Sigmoid colon (tissue), 7 donors: ENCODE measurements around the gene ZDHHC13. TPM values are rescaled to one million over a fixed set of nuclear protein-coding genes. Genes with fewer than 3 reads are reported as not detected.

Experiments
- DNase-seq: peaks from one replicate; pipeline ENCODE4 v3.0.0-alpha.2; 2019
- H3K27ac ChIP-seq, 4 donors: fragments of 200-600 bp; sonication (generic); one replicate each; pipeline ENCODE4 v1.5.1; 2016 to 2019; ENCODE audit warnings: mild to moderate bottlenecking in 1 of 4
- H3K27me3 ChIP-seq, 3 donors: fragments of 200-600 bp; sonication (generic); one replicate each; pipeline ENCODE4 v1.5.1; 2019; ENCODE audit warnings: mild to moderate bottlenecking in 1 of 3
- H3K36me3 ChIP-seq, 4 donors: fragments of 200-600 bp; sonication (generic); one replicate each; pipeline ENCODE4 v1.5.1; 2016 to 2019
- H3K4me1 ChIP-seq, 4 donors: fragments of 200-600 bp; sonication (generic); one replicate each; pipeline ENCODE4 v1.5.1; 2017 to 2019
- H3K4me3 ChIP-seq, 4 donors: fragments of 200-600 bp; sonication (generic); one replicate each; pipeline ENCODE4 v1.5.1; 2017 to 2019; ENCODE audit warnings: mild to moderate bottlenecking in 2 of 4, moderate library complexity in 1 of 4
- H3K9me3 ChIP-seq, 4 donors: fragments of 200-600 bp in 3 of 4; sonication (generic) in 3 of 4; one replicate each; pipeline versions ENCODE4 v1.5.1 to v1.6.1; 2013 to 2019
- EP300 ChIP-seq, 4 donors: sonication (generic); formaldehyde crosslinking; IDR thresholded peaks; one replicate each; pipeline ENCODE4 v1.6.1; 2017; ENCODE audit warnings: antibody characterized with exemption in 4 of 4
- POLR2A ChIP-seq, 2 donors: fragments of 450-650 bp; IDR thresholded peaks; one replicate each; pipeline ENCODE4 v1.6.1; 2016; ENCODE audit warnings: antibody characterized with exemption in 2 of 2, mild to moderate bottlenecking in 2 of 2, moderate library complexity in 2 of 2
- POLR2AphosphoS5 ChIP-seq, 4 donors: sonication (generic); formaldehyde crosslinking; IDR thresholded peaks; one replicate each; pipeline ENCODE4 v1.6.1; 2017; ENCODE audit warnings: antibody characterized with exemption in 4 of 4
- WGBS, 2 donors: extraction: QIAGEN DNeasy Blood & Tissue Kit; methylation state at CpG; one replicate each; pipeline ENCODE4 v1.1.7; 2013; 5-methylcytosine and 5-hydroxymethylcytosine counted together
- intact Hi-C: fragments of 100-400 bp; cut with DNase I; formaldehyde crosslinking; loops from one replicate; pipeline ENCODE4 v1.15.1; 2023
- polyA plus RNA-seq, 3 donors: library from polyadenylated mRNA; stranded (reverse); fragments of 200-250 nt; gene quantifications; one replicate each; pipeline ENCODE4 v1.2.3, GENCODE V29; 2013
- total RNA-seq, 4 donors: library from RNA; depleted of rRNA; stranded (reverse); fragments of >200 nt; gene quantifications; one replicate each; pipeline ENCODE4 v1.1.0, GENCODE V29; 2016
- TF ChIP-seq, protein P1 (sequence below), 4 experiments: fragments of 450-650 bp in 3 of 4; fragments of 200-600 bp in 1 of 4; IDR thresholded peaks; one replicate each; pipeline ENCODE4 v1.5.1; 2016 to 2019; ENCODE audit warnings: antibody characterized with exemption in 4 of 4, mild to moderate bottlenecking in 3 of 4, moderate library complexity in 2 of 4
- donor health status: healthy with polysubstance abuse.
- donor health status: Bipolar disorder and iron deficiency.
- donor health status: healthy.

ZDHHC13 gene
- total and polyA plus RNA-seq, 7 donors: 6.6 to 18.4 (median 7.5) TPM

GRCh38 chr11:19089421-19089820 is 27.5 kb upstream of the ZDHHC13 start:
- Histone ChIP-seq H3K4me1 (no peaks in the 10 kb centered on the region), H3K4me3 (no peak overlapping the region), H3K27ac (no peak overlapping the region), H3K36me3 (no peaks in the 10 kb centered on the region), H3K9me3 (no peaks in the 10 kb centered on the region), H3K27me3 (no peaks in the 10 kb centered on the region)
- DNase-seq: no peak
- intact Hi-C loops: no loop called here
- TF ChIP-seq POLR2A (IDR thresholded peaks at IDR 0.05) (no peak), EP300 (IDR thresholded peaks at IDR 0.05) (no peak), POLR2AphosphoS5 (IDR thresholded peaks at IDR 0.05) (no peak)
- TF ChIP-seq, protein P1, sequence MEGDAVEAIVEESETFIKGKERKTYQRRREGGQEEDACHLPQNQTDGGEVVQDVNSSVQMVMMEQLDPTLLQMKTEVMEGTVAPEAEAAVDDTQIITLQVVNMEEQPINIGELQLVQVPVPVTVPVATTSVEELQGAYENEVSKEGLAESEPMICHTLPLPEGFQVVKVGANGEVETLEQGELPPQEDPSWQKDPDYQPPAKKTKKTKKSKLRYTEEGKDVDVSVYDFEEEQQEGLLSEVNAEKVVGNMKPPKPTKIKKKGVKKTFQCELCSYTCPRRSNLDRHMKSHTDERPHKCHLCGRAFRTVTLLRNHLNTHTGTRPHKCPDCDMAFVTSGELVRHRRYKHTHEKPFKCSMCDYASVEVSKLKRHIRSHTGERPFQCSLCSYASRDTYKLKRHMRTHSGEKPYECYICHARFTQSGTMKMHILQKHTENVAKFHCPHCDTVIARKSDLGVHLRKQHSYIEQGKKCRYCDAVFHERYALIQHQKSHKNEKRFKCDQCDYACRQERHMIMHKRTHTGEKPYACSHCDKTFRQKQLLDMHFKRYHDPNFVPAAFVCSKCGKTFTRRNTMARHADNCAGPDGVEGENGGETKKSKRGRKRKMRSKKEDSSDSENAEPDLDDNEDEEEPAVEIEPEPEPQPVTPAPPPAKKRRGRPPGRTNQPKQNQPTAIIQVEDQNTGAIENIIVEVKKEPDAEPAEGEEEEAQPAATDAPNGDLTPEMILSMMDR (IDR thresholded peaks at IDR 0.05): no peak
- WGBS, 2 donors: 88 to 91% methylated on average over 5 of the region's 5 CpGs

GRCh38 chr11:19091366-19091765 is 25.6 kb upstream of the ZDHHC13 start:
- Histone ChIP-seq H3K4me3 (no peak overlapping the region), H3K4me1 (no peaks in the 10 kb centered on the region), H3K27ac (no peak overlapping the region), H3K27me3 (peaks cover 0 to 6% (median 0%) of the 10 kb centered on the region in 3 donors), H3K36me3 (no peaks in the 10 kb centered on the region), H3K9me3 (no peaks in the 10 kb centered on the region)
- TF ChIP-seq POLR2AphosphoS5 (IDR thresholded peaks at IDR 0.05) (no peak), POLR2A (IDR thresholded peaks at IDR 0.05) (no peak), EP300 (IDR thresholded peaks at IDR 0.05) (no peak)
- TF ChIP-seq, protein P1 (IDR thresholded peaks at IDR 0.05): no peak
- DNase-seq: no peak
- WGBS, 2 donors: 76 to 85% methylated on average over 1 of the region's 1 CpG
- intact Hi-C loops: no loop called here

GRCh38 chr11:19092342-19092741 is 24.6 kb upstream of the ZDHHC13 start:
- 72 to 84% methylated on average over 3 of the region's 3 CpGs for WGBS, 2 donors
- Histone ChIP-seq H3K4me1 (no peaks in the 10 kb centered on the region), H3K36me3 (no peaks in the 10 kb centered on the region), H3K4me3 (no peak overlapping the region), H3K27ac (no peak overlapping the region), H3K9me3 (no peaks in the 10 kb centered on the region), H3K27me3 (peaks cover 0 to 6% (median 0%) of the 10 kb centered on the region in 3 donors)
- TF ChIP-seq POLR2A (IDR thresholded peaks at IDR 0.05): no peak
- TF ChIP-seq, protein P1 (IDR thresholded peaks at IDR 0.05): no peak
- no peak for TF ChIP-seq POLR2AphosphoS5 (IDR thresholded peaks at IDR 0.05)
- no peak for TF ChIP-seq EP300 (IDR thresholded peaks at IDR 0.05)
- intact Hi-C loops: no loop called here
- no peak for DNase-seq

DNA sequence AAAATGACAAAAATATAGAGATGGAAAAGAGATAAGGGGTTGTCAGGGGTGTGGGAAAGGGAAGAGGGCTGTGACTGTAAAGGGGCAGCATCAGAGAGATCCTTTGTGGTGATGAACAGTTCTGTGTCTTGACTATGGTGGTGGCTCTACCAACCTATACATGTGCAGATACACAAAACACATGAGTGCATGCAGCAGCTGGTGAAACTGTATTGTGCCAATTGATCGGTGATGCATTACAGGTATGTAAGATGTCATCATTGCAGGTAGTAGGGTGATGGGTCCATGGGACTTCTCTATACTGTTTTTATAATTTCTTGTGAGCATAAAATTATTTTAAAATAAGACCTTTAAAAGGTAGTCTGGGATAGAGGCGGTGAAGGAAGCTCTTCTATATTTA is 24.1 kb upstream of the ZDHHC13 start:
- H3K36me3 ChIP-seq: no peaks in the 10 kb centered on the region
- intact Hi-C loops: no loop called here
- TF ChIP-seq POLR2AphosphoS5 (IDR thresholded peaks at IDR 0.05) (no peak), POLR2A (IDR thresholded peaks at IDR 0.05) (no peak), EP300 (IDR thresholded peaks at IDR 0.05) (no peak)
- TF ChIP-seq, protein P1 (IDR thresholded peaks at IDR 0.05): no peak
- H3K4me3 ChIP-seq: no peak overlapping the region
- peaks cover 0 to 6% (median 0%) of the 10 kb centered on the region in 3 donors for H3K27me3 ChIP-seq
- no peak for DNase-seq
- no peaks in the 10 kb centered on the region for H3K4me1 ChIP-seq
- WGBS, 2 donors: 96 to 97% methylated on average over 2 of the region's 2 CpGs
- no peak overlapping the region for H3K27ac ChIP-seq
- H3K9me3 ChIP-seq: no peaks in the 10 kb centered on the region

GRCh38 chr11:19093976-19094375 is 23.0 kb upstream of the ZDHHC13 start:
- Histone ChIP-seq H3K27ac (no peak overlapping the region), H3K36me3 (no peaks in the 10 kb centered on the region), H3K9me3 (no peaks in the 10 kb centered on the region), H3K4me3 (no peak overlapping the region), H3K27me3 (peaks cover 0 to 6% (median 0%) of the 10 kb centered on the region in 3 donors), H3K4me1 (no peaks in the 10 kb centered on the region)
- TF ChIP-seq POLR2AphosphoS5 (IDR thresholded peaks at IDR 0.05) (no peak), POLR2A (IDR thresholded peaks at IDR 0.05) (no peak), EP300 (IDR thresholded peaks at IDR 0.05) (no peak)
- TF ChIP-seq, protein P1 (IDR thresholded peaks at IDR 0.05): no peak
- no peak for DNase-seq
- intact Hi-C loops: no loop called here
- 33 to 65% methylated on average over 4 of the region's 4 CpGs for whole genome bisulfite sequencing, 2 donors
